DMS79 treated with DMSO at 0.1 percent for 48 hours (cell line): ENCODE results near the gene CC2D1B.
A peak's percentile ranks its signal among the peaks of the same experiment; 100 is the strongest.

ENCODE experiments used
- DNase-seq: peaks from one replicate; lab custom pipeline; 2025; lab: John Stamatoyannopoulos, UW

Gene CC2D1B

GRCh38 chr1:52359676-52360594 lies 6.1 kb downstream of the CC2D1B start:
- DNase-seq = no peak

GRCh38 chr1:52358851-52359497 lies 7.0 kb downstream of the CC2D1B start:
- no peak for DNase-seq

GRCh38 chr1:52357397-52357796 lies 8.6 kb downstream of the CC2D1B start:
- DNase-seq = no peak

- no peak for DNase-seq
Measured at GRCh38 chr1:52356818-52357355, 9.1 kb downstream of the CC2D1B start.

GRCh38 chr1:52355847-52356505 lies 10.0 kb downstream of the CC2D1B start:
- no peak for DNase-seq

- no peak for DNase-seq
Measured at GRCh38 chr1:52355436-52355835, 10.6 kb downstream of the CC2D1B start.

GRCh38 chr1:52352690-52353089 lies 13.3 kb downstream of the CC2D1B start:
- DNase-seq = no peak

GRCh38 chr1:52348704-52349300 lies 17.2 kb downstream of the CC2D1B start:
- DNase-seq = no peak

GRCh38 chr1:52346653-52347052 lies 19.4 kb downstream of the CC2D1B start:
- DNase-seq = no peak

GRCh38 chr1:52345252-52345651 lies 20.8 kb downstream of the CC2D1B start:
- no peak for DNase-seq

GRCh38 chr1:52343979-52344378 lies 22.0 kb downstream of the CC2D1B start:
- no peak for DNase-seq

- no peak for DNase-seq
Measured at GRCh38 chr1:52341655-52342260, 24.2 kb downstream of the CC2D1B start.

GRCh38 chr1:52337439-52337838 lies 28.6 kb downstream of the CC2D1B start:
- peak; percentile 36 for DNase-seq

- no peak for DNase-seq
Measured at GRCh38 chr1:52334906-52335528, 31.0 kb downstream of the CC2D1B start.

GRCh38 chr1:52332411-52332810 lies 33.6 kb downstream of the CC2D1B start:
- no peak for DNase-seq

GRCh38 chr1:52328615-52329014 lies 37.4 kb downstream of the CC2D1B start:
- DNase-seq = no peak

- DNase-seq = no peak
Measured at GRCh38 chr1:52325786-52326185, 40.2 kb downstream of the CC2D1B start.

GRCh38 chr1:52323731-52324130 lies 42.3 kb downstream of the CC2D1B start:
- DNase-seq = no peak

GRCh38 chr1:52321061-52321460 lies 44.9 kb downstream of the CC2D1B start:
- DNase-seq = no peak

- peak; percentile 61 for DNase-seq
Measured at GRCh38 chr1:52306227-52307006, 59.6 kb downstream of the CC2D1B start.
